Mesenteric fat pad (tissue), 1 donor: ENCODE data around the gene NTNG2. TPM values are rescaled to one million over a fixed set of nuclear protein-coding genes. Genes with fewer than 3 reads are reported as not detected.
"Not testable (repeated sequence)": the region's sequence is repeated elsewhere in the genome, so short reads cannot be mapped to it uniquely, and the experiment has no call there.

Experiments used
- DNase-seq: peaks from one replicate; pipeline ENCODE4 v3.0.0-alpha.2; 2020; ENCODE audit warnings: low spot score
- total RNA-seq: library from RNA; stranded (reverse); fragmentation: NEBNext Ultra II Directional; extraction: Animal tissue kit (Norgen Biotek cat#: 25700); gene quantifications from one replicate; pipeline ENCODE4 v1.2.1, GENCODE V29; 2021
- donor health status: DM: yes; HTN: yes; CAD: no.

Gene NTNG2
- total RNA-seq, 1 donor from 2014 or later: 2.0 TPM

DNA sequence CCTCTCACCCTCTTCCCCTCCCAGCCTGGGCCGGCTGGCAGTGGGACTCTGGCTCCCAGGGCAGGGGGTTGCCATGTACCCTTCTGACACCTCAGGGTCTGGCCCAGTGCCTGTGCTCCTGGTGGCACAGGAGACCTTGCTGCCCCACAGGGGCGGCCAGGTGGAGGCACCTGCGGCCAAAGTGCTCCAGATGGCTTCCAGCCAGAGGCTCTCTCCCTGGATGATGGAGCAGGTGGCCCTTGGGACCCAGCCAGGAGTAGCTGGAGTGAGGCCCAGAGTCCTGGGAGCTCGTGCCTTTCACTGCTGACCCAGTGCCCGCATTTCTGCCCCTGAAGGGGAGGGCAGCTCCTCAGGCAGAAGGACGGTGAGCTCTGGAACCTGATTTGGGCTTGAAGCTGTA lies 87.3 kb downstream of the NTNG2 start:
- DNase-seq: no peak

DNA sequence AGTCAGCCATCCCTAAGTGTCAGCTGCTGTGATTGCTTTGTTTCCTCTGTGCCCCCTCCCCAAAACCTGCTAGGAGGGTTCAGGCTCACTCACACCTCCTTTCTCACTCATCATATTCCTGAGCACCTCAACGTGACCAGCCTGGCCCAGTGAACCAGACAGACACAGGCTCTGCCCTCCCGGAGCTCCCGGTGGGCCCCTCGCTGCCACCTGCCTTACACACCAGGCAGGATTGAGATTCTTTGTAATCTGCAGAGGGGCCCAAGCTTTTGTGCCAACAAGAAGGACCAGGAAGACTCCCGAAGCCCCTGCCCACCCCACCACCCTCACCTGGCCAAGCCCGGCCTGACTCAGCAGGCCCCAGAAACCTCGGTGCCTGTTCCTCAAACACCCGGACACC lies 87.8 kb downstream of the NTNG2 start:
- DNase-seq: no peak

DNA sequence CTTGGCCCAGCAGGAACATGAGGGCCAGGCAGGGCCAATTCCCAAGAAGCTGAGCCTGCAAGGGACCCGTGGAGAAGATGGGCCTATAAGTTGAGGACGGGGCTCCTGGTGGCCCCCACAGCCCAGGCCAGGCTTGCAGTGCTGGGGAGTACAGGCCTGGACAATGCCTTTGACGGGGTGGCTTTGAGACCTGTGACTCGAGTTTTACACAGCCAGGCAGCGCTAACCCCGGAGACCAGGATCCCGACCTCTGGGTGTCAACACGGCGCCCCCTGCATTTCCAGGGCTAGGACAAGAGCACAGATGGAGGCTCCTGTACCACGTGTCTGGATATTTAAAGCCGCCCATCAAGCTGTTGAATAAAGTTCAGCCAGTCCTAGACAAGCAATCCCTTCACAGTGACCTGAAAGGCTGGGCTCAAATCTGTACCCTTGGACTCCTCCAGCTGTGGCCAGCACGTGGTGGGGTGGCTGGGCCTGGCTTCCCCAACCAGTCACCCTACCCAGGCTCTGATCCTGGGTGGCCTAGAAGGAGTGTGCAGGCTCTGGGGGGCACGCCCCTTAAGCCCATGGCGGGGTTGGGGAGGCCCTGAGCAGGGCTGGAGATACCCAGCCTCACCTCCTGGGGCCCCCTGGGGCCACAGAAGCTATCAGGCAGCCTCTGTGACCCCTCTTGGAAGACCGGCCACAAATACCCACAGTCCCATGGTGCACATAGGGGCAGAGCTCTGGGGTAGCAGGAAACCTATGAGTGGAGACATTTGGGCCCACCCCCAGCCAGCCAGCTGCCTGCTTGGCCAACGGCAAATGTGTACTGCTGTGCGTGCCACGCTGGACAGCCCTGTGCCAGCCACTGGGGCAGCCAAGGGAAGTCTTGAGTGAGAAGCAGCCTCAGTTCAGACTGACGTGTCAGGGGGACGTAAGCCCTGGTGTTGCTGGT lies 88.7 kb downstream of the NTNG2 start:
- no peak for DNase-seq

DNA sequence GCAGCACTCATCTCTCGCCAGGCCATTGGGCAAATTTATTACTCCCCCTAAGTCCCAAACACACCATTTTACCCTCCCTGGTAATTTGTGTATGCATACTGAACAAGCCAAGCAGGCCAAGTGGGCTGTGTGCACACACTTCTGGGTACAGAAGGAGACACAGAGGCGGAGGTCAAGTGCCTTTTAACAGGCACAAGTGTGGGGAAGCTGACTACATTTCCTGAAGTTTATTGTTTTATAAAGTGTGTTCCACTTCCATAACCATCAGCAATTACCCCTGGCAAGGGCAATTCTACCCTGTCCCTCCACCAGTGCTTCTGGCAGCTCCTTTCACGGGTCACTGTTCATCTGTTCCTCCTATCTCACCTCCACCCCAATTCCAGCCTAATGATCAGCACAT lies 99.0 kb downstream of the NTNG2 start:
- DNase-seq: peak; percentile 45

DNA sequence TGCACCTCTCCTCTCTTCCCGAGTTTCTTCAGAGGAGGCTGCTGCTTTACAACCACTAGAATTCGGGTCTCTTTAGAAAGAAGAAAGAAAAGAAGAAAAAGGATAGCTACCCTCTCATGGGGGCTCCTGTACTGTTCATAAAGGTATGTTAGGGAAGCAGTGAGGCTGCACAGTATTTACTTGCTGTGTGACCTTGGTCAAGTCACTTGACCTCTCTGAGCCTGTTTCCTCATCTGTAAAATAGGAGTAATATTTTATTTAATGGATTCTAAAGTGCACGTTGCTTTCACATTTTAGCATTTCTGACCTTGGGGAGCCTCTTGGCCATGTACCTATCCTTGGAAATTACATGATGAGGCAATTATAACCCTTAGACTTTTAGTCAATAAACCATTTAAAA lies 104.2 kb downstream of the NTNG2 start:
- no peak for DNase-seq

DNA sequence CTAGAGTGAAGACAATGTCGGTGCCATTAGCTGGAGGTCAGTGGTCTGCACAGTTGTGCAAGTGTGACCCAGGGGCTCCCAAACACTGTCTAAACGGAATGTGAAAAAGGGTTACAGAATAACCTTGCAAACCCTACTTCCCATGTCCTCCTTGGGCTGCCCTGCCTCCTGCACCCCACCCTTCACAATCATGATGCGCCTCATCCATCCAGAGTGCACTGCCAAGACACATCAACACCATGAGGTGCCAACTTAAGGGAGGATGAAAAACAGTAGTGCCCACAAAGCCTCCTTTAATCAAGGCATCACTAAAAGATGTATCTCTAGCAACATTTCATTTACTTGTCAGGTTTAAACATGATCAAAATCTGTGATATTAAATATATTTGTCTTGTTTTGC lies 105.8 kb downstream of the NTNG2 start:
- no peak for DNase-seq

DNA sequence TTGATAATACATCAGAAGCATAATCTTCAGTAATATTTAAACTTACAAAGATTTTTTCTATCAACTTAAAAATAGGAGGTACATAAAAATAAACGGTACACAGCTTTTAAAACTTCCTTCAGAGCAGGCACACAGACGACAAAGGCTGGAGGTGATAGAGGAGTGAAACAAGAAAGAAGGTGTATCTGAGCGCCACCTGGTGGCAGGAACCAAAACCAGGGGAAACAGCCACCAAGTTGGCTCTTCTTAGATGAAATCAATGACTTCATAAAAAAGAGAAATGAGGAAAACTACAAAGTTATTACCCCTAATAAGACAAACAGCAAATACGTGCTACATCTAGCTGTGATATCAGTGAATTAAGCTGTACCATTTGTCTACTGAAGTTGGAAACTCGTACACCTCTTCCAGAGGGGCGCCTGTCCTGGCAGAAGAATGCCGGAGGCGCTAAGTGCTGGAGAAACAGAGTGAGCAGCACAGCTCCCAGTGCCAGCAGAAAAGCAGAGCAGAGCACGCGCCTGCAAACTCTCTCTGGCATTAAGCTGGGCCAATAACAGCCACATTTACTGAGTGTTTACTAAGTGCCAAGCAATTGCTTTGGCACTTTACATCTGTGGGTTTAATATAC lies 107.0 kb downstream of the NTNG2 start:
- DNase-seq: no peak

DNA sequence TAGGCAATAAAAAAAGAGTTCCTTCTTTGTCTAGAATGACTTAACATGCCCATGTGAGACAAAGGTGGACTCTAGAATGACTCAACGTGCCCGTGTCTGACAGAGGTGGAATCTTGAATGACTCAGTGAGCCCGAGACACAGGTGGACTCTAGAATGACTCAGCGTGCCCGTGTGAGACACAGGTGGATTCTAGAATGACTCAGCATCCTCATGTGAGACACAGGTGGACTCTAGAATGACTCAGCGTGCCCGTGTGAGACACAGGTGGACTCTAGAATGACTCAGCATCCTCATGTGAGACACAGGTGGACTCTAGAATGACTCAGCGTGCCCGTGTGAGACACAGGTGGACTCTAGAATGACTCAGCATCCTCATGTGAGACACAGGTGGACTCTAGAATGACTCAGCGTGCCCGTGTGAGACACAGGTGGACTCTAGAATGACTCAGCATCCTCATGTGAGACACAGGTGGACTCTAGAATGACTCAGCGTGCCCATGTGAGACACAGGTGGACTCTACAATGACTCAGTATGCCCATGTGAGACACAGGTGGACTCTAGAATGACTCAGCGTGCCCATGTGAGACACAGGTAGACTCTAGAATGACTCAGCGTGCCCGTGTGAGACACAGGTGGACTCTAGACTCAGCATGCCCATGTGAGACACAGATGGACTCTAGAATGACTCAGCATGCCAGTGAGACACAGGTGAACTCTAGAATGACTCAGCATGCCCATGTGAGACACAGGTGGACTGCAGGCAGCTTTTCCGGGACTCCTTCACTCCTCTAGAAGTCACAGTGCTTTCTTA lies 108.1 kb downstream of the NTNG2 start:
- not testable (repeated sequence) for DNase-seq

DNA sequence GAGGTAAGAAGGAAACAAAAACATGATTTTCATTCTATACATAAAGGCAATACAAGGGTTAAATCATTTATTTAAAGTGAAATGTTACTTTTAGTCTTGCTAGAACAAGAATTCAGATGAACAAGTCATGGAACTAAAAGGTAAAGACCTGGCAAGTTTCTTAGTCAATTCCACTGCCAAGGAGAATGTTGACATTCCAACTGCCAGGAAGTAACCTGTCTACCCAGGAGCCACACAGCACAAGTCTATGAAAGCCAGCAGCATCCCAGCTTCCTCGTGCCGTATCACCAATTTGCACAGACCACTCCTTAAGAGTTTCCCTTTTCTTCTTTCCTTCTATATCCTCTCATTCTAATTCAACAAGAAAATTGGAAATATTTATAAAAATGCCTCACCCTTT lies 113.0 kb downstream of the NTNG2 start:
- no peak for DNase-seq

DNA sequence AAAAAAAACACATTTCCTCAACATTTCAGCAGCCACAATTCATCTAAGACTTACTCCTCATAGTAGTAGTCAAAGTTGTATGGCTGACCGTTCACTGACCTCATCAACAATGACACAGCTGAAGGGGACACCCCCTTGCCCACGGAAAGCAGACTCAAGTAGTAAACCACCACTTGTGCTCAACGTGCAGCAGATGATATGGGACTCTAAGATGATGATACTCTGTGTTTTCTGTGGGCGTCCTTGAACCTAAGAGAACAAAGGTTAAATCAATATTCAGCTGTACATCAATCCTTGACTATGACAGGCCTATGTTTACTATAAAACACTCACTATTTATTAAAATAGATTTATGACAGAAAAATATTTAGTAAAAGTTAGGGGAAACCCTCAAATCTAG lies 121.3 kb downstream of the NTNG2 start:
- DNase-seq: no peak

DNA sequence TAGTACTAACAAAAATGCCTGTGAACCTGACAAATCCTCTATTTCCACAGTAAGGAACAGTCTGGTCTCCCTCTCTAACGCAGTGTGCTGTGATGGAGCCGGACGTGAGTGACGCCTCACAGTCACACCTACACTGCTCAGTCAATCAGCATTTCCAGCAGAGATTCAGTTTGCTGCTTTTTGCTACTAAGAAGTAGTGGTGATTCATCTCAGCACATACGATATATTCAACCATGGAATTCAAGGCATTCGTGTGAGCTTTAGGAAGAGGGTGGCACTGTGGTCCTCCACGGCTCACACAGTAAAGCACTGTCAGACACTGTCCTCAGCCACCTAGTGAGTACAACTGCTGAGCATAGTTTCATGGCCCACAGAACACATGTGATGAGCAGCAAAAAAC lies 122.0 kb downstream of the NTNG2 start:
- no peak for DNase-seq

DNA sequence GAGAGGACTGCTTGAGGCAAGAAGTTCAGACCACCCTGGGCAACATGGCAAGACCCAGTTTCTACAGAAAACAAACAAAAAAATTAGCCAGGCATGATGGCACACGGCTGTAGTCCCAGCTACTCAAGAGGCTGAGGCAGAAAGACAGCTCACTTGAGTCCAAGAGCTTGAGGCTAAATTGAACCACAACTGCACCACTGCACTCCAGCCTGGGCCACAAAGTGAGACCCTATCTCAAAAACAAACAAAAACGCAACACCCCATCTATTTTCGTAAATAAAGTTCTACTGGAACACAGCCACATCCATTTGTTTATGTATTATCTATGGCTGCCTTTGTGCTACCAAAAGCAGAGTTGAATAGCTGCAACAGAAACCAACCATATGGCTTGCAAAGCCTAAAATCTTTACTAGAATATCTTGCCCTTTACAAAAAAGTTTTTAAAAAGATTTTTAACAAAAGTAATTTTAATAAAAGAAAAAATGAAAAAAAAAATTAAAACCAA lies 125.5 kb downstream of the NTNG2 start:
- no peak for DNase-seq

DNA sequence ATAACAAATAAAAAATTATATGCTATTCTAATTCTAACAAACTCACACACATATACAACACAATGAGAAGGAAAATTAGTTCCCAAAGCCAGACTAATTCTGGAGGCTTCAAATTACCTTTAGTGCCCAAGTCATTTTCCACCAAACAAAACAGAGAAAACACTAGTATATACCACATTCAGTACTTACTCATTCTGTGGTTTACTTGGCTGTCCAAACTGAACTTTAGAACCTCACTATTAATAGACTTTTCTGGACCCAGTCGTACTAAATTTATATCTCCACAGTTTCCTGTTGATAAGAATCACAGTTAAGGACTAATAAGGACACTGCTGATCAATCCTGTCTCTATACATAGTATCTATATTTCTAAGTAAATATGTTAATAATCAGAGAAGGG lies 126.5 kb downstream of the NTNG2 start:
- DNase-seq: no peak

DNA sequence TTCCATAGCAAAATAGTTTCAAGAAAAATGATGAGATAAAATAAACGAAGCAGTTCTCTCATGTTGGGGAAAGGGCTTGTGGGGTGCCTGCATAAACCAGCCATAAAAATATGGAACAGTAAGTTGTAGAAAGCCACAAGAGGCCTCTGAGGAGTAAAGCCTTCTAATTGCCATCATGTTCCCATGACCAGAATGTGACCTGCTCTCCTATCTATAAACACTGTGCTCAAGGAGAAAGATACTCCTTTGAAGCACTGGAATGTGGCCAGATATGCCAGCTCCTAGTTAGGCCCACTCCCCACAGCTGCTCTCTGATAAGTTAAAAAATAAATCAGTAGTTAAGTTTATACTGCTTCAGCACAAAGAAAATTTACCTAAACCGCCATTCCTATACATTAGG lies 127.1 kb downstream of the NTNG2 start:
- DNase-seq: no peak

DNA sequence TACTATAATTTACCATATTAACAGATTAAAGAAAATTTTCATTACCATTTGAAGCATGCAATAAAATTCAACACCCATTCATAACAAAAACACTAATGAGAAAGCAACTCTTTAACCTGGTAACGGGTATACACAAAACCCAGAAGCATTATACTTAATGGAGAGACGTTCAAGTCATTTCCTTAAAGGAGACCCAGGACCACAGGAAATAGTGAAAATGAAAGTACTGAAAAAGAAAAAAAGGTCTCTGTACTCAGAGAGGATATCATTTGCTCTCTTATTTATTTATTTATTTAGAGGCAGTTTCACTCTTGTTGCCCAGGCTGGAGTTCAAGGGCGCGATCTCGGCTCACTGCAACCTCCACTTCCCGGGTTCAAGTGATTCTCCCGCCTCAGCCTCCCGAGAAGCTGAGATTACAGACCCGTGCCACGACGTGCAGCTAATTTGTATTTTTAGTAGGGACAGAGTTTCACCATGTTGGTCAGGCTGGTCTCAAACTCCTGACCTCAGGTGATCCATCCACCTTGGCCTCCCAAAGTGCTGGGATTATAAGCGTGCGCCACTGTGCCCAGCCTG lies 131.4 kb downstream of the NTNG2 start:
- no peak for DNase-seq

Other genes with a start within 250 kb of the NTNG2 start
- gene MED27, start 82.2 kb upstream of the NTNG2 start, total RNA-seq: 15.8 TPM
- gene SETX, start 192.9 kb downstream of the NTNG2 start, total RNA-seq: 53.4 TPM
- 10.8 TPM for gene TTF1, start 244.8 kb downstream of the NTNG2 start, total RNA-seq
- gene CFAP77, start 248.2 kb downstream of the NTNG2 start, total RNA-seq: not detected